Esophagus squamous epithelium (tissue), 5 donors: Measurements from ENCODE around the gene CCR5AS.
"Not testable (repeated sequence)": the region's sequence is repeated elsewhere in the genome, so short reads cannot be mapped to it uniquely, and the experiment has no call there.

Source experiments
- DNase-seq: peaks from one replicate; lab custom pipeline; 2025; lab: John Stamatoyannopoulos, UW
- H3K27ac ChIP-seq, 4 donors: fragments of 200-600 bp; sonication (generic); one replicate each; pipeline ENCODE4 v1.5.1; 2016 to 2019; ENCODE audit warnings: mild to moderate bottlenecking in 1 of 4
- H3K27me3 ChIP-seq, 4 donors: fragments of 200-600 bp; sonication (generic); 1 replicate in 3 of 4; 2 replicates in 1 of 4; pipeline versions ENCODE4 v1.5.1 to v1.6.0; 2017 to 2021; ENCODE audit warnings: antibody characterized with exemption in 1 of 4
- H3K36me3 ChIP-seq, 3 donors: fragments of 200-600 bp; sonication (generic); one replicate each; pipeline ENCODE4 v1.5.1; 2016 to 2019
- H3K4me1 ChIP-seq, 3 donors: fragments of 200-600 bp; sonication (generic); one replicate each; pipeline ENCODE4 v1.5.1; 2017 to 2019
- H3K4me3 ChIP-seq, 4 donors: fragments of 200-600 bp; sonication (generic); 1 replicate in 3 of 4; 2 replicates in 1 of 4; pipeline ENCODE4 v1.5.1; 2016 to 2019; ENCODE audit warnings: mild to moderate bottlenecking in 2 of 4, moderate library complexity in 1 of 4
- H3K9me3 ChIP-seq, 3 donors: fragments of 200-600 bp; sonication (generic); one replicate each; pipeline ENCODE4 v1.5.1; 2016 to 2019
- POLR2A ChIP-seq, 4 donors: fragments of 450-650 bp; IDR thresholded peaks; one replicate each; pipeline ENCODE4 v1.6.1; 2017; ENCODE audit warnings: antibody characterized with exemption in 4 of 4, mild to moderate bottlenecking in 4 of 4, moderate library complexity in 3 of 4
- WGBS, 2 donors: methylation state at CpG; one replicate each; pipeline ENCODE4 v1.1.5; 2018; 5-methylcytosine and 5-hydroxymethylcytosine counted together
- intact Hi-C: fragments of 100-400 bp; cut with DNase I; formaldehyde crosslinking; loops from one replicate; pipeline ENCODE4 v1.15.0; 2022
- TF ChIP-seq, protein P1 (sequence below), 6 experiments: fragments of 450-650 bp in 4 of 6; fragments of 200-600 bp in 2 of 6; sonication (generic) in 2 of 6; IDR thresholded peaks; one replicate each; pipeline ENCODE4 v1.5.1; 2016 to 2019; ENCODE audit warnings: antibody characterized with exemption in 6 of 6, mild to moderate bottlenecking in 4 of 6, moderate library complexity in 4 of 6
- donor health status: DM: yes; HTN: yes; CAD: no.

The CCR5AS gene

DNA sequence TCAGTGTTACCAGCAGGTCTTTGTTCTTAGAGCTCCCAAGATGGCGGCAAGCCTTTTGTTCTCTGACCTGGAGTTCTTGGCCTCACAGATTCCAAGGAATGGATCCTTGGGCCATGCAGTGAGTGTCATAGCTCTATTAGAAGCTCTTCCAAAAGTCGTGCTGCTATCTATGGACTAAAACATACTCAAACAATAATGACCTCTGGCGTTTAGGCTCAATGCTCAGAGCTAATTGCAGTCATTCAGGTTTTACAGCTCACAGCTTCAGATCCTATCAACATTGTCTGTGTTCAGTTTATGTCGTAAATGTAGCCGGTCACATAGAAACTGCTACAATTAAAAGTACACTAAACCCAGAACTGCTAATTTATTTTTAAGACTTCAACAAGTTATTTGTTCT, 22.4 kb upstream of the CCR5AS start:
- no peak for DNase-seq
- TF ChIP-seq, protein P1, sequence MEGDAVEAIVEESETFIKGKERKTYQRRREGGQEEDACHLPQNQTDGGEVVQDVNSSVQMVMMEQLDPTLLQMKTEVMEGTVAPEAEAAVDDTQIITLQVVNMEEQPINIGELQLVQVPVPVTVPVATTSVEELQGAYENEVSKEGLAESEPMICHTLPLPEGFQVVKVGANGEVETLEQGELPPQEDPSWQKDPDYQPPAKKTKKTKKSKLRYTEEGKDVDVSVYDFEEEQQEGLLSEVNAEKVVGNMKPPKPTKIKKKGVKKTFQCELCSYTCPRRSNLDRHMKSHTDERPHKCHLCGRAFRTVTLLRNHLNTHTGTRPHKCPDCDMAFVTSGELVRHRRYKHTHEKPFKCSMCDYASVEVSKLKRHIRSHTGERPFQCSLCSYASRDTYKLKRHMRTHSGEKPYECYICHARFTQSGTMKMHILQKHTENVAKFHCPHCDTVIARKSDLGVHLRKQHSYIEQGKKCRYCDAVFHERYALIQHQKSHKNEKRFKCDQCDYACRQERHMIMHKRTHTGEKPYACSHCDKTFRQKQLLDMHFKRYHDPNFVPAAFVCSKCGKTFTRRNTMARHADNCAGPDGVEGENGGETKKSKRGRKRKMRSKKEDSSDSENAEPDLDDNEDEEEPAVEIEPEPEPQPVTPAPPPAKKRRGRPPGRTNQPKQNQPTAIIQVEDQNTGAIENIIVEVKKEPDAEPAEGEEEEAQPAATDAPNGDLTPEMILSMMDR (IDR thresholded peaks at IDR 0.05) = no peak
- TF ChIP-seq POLR2A (IDR thresholded peaks at IDR 0.05) = no peak
- intact Hi-C loops = no loop called here
- H3K4me1 ChIP-seq = peaks cover 0 to 28% (median 0%) of the 10 kb centered on the region in 3 donors
- WGBS, 2 donors = 45 to 53% methylated on average over 5 of the region's 5 CpGs
- H3K4me3 ChIP-seq = no peak overlapping the region
- peak overlapping the region in 3 of 4 donors; percentile 69 to 80 (median 70) for H3K27ac ChIP-seq
- no peaks in the 10 kb centered on the region for H3K27me3 ChIP-seq
- H3K36me3 ChIP-seq = no peaks in the 10 kb centered on the region
- H3K9me3 ChIP-seq = no peaks in the 10 kb centered on the region

- peak overlapping the region in 3 of 4 donors; percentile 69 to 80 (median 70) for H3K27ac ChIP-seq
- no peaks in the 10 kb centered on the region for H3K9me3 ChIP-seq
- 75 to 76% methylated on average over 8 to 9 of the region's 10 CpGs for WGBS, 2 donors
- no peak overlapping the region for H3K4me3 ChIP-seq
- no peaks in the 10 kb centered on the region for H3K27me3 ChIP-seq
- intact Hi-C loops = no loop called here
- peaks cover 0 to 28% (median 0%) of the 10 kb centered on the region in 3 donors for H3K4me1 ChIP-seq
- TF ChIP-seq, protein P1 (IDR thresholded peaks at IDR 0.05) = no peak
- TF ChIP-seq POLR2A (IDR thresholded peaks at IDR 0.05) = no peak
- DNase-seq = no peak
- no peaks in the 10 kb centered on the region for H3K36me3 ChIP-seq
These were observed 21.3 kb upstream of the CCR5AS start for GRCh38 chr3:46427916-46428833.

DNA sequence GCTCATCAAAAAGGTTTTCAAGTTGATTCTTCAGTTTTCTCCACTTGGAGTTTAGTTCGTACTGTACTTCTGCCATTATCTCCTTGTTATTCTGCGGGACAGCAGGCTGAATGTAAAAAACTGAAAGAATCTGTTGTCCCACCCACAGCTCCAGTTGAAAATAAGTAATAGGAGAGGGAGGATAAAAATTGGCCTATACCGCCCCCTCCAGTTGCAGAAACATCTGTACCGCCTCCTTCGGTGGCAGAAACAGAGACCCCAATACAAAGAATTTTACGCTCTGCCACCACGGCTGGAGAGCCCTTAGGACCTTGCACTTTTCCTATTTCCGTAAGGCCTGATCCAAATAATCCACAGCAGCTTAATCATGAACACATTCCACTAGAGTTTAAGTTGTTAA, 20.5 kb upstream of the CCR5AS start:
- 73 to 76% methylated on average over 8 of the region's 8 CpGs for WGBS, 2 donors
- H3K4me3 ChIP-seq, H3K9me3 ChIP-seq, intact Hi-C loops, H3K27me3 ChIP-seq, H3K27ac ChIP-seq, H3K36me3 ChIP-seq, DNase-seq: not testable (repeated sequence)
- H3K4me1 ChIP-seq = peaks cover 0 to 33% (median 0%) of the 10 kb centered on the region in 3 donors

DNA sequence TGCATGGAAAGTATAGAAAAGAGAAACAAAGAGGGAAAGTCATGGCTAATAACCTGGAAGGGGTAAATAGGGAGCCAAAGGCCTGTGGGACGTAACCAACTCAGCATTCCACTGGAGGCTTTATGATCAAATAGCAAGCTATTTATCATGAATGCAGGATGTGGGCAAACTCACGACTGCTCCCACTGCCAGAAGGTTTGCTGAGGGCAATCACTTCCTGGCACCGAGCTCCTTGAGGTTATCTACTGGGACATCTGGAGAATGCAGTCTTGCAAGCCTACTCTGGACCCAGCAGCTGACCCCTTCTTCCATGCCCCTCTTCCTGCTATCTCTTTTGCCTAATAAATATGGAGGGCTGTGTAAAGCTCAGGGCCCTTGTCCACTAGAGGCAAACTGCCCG, 19.6 kb upstream of the CCR5AS start:
- WGBS, 2 donors = 63 to 69% methylated on average over 4 of the region's 4 CpGs
- H3K9me3 ChIP-seq, H3K4me3 ChIP-seq, H3K27ac ChIP-seq, H3K36me3 ChIP-seq, intact Hi-C loops, DNase-seq, H3K27me3 ChIP-seq: not testable (repeated sequence)
- H3K4me1 ChIP-seq = peaks cover 0 to 35% (median 0%) of the 10 kb centered on the region in 3 donors

DNA sequence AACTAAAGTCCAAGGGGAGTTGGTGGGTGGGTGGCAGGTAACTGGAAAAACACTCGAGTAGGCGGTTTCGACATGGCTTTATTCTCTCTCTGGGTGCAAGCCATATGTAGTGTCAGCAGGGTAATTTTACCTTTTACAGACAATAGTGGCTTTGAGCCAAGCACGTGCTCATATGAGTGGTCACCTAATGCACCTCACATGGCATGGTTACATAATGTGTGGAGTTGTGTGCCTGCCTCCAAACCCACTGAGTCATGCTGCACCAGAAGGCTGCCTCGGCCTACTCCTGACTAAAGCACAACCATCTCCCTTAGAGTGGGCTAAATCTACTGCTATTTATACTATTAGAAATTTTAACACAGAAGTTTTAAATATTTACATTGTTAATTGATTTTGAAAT, 16.7 kb upstream of the CCR5AS start:
- no peaks in the 10 kb centered on the region for H3K27me3 ChIP-seq
- intact Hi-C loops = no loop called here
- H3K9me3 ChIP-seq = no peaks in the 10 kb centered on the region
- no peak overlapping the region for H3K27ac ChIP-seq
- 42 to 49% methylated on average over 2 to 5 of the region's 5 CpGs for WGBS, 2 donors
- no peaks in the 10 kb centered on the region for H3K36me3 ChIP-seq
- DNase-seq = no peak
- H3K4me1 ChIP-seq = peaks cover 0 to 17% (median 0%) of the 10 kb centered on the region in 3 donors
- TF ChIP-seq, protein P1 (IDR thresholded peaks at IDR 0.05) = no peak
- no peak for TF ChIP-seq POLR2A (IDR thresholded peaks at IDR 0.05)
- no peak overlapping the region for H3K4me3 ChIP-seq

GRCh38 chr3:46422617-46423016, 15.8 kb upstream of the CCR5AS start:
- no peaks in the 10 kb centered on the region for H3K27me3 ChIP-seq
- H3K4me1 ChIP-seq = peaks cover 0 to 7% (median 0%) of the 10 kb centered on the region in 3 donors
- H3K4me3 ChIP-seq = no peak overlapping the region
- no peaks in the 10 kb centered on the region for H3K9me3 ChIP-seq
- H3K27ac ChIP-seq = no peak overlapping the region
- no peaks in the 10 kb centered on the region for H3K36me3 ChIP-seq
- intact Hi-C loops = no loop called here
- no peak for DNase-seq
- 61% methylated on average over 2 to 4 of the region's 6 CpGs for WGBS, 2 donors
- TF ChIP-seq, protein P1 (IDR thresholded peaks at IDR 0.05) = no peak
- TF ChIP-seq POLR2A (IDR thresholded peaks at IDR 0.05) = no peak
